WTC11 (cell line): Measurements from ENCODE around the gene NR2C2AP.

Experiments used
- CREB1 ChIP-seq: sonication (generic); formaldehyde crosslinking; IDR thresholded peaks from 2 replicates; pipeline ENCODE4 v1.8.0; 2023; ENCODE audit warnings: mild to moderate bottlenecking, missing genetic modification reagents
- CTCF ChIP-seq: fragments of 200-600 bp; IDR thresholded peaks from 2 replicates; pipeline ENCODE4 v1.8.0; 2022; ENCODE audit warnings: antibody characterized with exemption
- ETV6 ChIP-seq: sonication (generic); formaldehyde crosslinking; IDR thresholded peaks from 2 replicates; pipeline ENCODE4 v1.8.1; 2022; ENCODE audit warnings: mild to moderate bottlenecking, missing genetic modification reagents
- FOXJ3 ChIP-seq: sonication (generic); formaldehyde crosslinking; IDR thresholded peaks from 2 replicates; pipeline ENCODE4 v1.9.0; 2021; ENCODE audit warnings: missing genetic modification reagents, mild to moderate bottlenecking, borderline replicate concordance
- MAX ChIP-seq: sonication (generic); formaldehyde crosslinking; IDR thresholded peaks from 2 replicates; pipeline ENCODE4 v1.8.0; 2022; ENCODE audit warnings: mild to moderate bottlenecking, missing genetic modification reagents
- MLX ChIP-seq: sonication (generic); formaldehyde crosslinking; IDR thresholded peaks from 2 replicates; pipeline ENCODE4 v1.8.1; 2023; ENCODE audit warnings: mild to moderate bottlenecking, missing genetic modification reagents, moderate library complexity
- NFYB ChIP-seq: sonication (generic); formaldehyde crosslinking; conservative IDR thresholded peaks from 2 replicates; pipeline ENCODE4 v1.8.0; 2022; ENCODE audit warnings: low read depth, missing genetic modification reagents
- NR3C1 ChIP-seq: sonication (generic); formaldehyde crosslinking; conservative IDR thresholded peaks from 2 replicates; pipeline ENCODE4 v1.8.1; 2023; ENCODE audit warnings: low read depth, mild to moderate bottlenecking, missing genetic modification reagents
- SP1 ChIP-seq: sonication (generic); formaldehyde crosslinking; conservative IDR thresholded peaks from 2 replicates; pipeline ENCODE4 v1.8.1; 2022; ENCODE audit warnings: missing genetic modification reagents
- ZMAT4 ChIP-seq: fragments of 250-450 bp; sonication (Bioruptor Pico); IDR thresholded peaks from 2 replicates; pipeline ENCODE4 v1.9.0; 2021; ENCODE audit warnings: mild to moderate bottlenecking
- ZNF281 ChIP-seq: sonication (generic); formaldehyde crosslinking; IDR thresholded peaks from 2 replicates; pipeline ENCODE4 v1.8.0; 2023; ENCODE audit warnings: mild to moderate bottlenecking, missing genetic modification reagents

GRCh38 chr19:19239675-19240074, 36.5 kb upstream of the NR2C2AP start:
- TF ChIP-seq ZNF281 (CRISPR knock-in tag) = no peak
- no peak for TF ChIP-seq CTCF
- TF ChIP-seq ZMAT4 = no peak
- TF ChIP-seq ETV6 = no peak
- no peak for TF ChIP-seq CREB1 (CRISPR knock-in tag)
- no peak for TF ChIP-seq NFYB (CRISPR knock-in tag)
- TF ChIP-seq FOXJ3 (CRISPR knock-in tag) = no peak
- no peak for TF ChIP-seq MAX (CRISPR knock-in tag)
- TF ChIP-seq MLX = no peak
- TF ChIP-seq SP1 (CRISPR knock-in tag) = no peak
- TF ChIP-seq NR3C1 = no peak
